GM12892 (cell line): Measurements from ENCODE around the gene DEXI.
"Not testable (repeated sequence)": the region's sequence is repeated elsewhere in the genome, so short reads cannot be mapped to it uniquely, and the experiment has no call there.

Source experiments
- DNase-seq: peaks from one replicate; pipeline ENCODE4 v3.0.0; 2011; ENCODE audit not compliant: insufficient read length
- FAIRE-seq: peaks from 2 replicates; lab custom pipeline; 2011; peaks lifted over from hg19 to GRCh38; lab: Jason Lieb, UNC
- POLR2A ChIP-seq: IDR thresholded peaks from 2 replicates; pipeline ENCODE4 v1.6.1; 2011; ENCODE audit warnings: low read depth, low read length, control low read depth
- POLR2AphosphoS5 ChIP-seq: IDR thresholded peaks from 2 replicates; pipeline ENCODE4 v1.6.1; 2011; ENCODE audit warnings: low read depth, low read length, control low read depth
- TAF1 ChIP-seq: IDR thresholded peaks from 2 replicates; pipeline ENCODE4 v1.6.1; 2011; ENCODE audit warnings: low read depth, mild to moderate bottlenecking, control low read depth, low read length, borderline replicate concordance

Gene DEXI

GRCh38 chr16:10966559-10966958, 24.3 kb upstream of the DEXI start:
- DNase-seq, FAIRE-seq: not testable (repeated sequence)
- 0 out of 2 replicates have a peak, but pooled peaks have one; percentile 9 for TF ChIP-seq POLR2AphosphoS5

- FAIRE-seq (peak; percentile 38), DNase-seq (no peak)
- TF ChIP-seq POLR2A, result peak; percentile 60
- no peak for TF ChIP-seq TAF1
- peak; percentile 71 for TF ChIP-seq POLR2AphosphoS5
Observed at GRCh38 chr16:10966129-10966528, 23.9 kb upstream of the DEXI start.

GRCh38 chr16:10965440-10966061, 23.3 kb upstream of the DEXI start:
- TF ChIP-seq POLR2AphosphoS5 (no peak), TAF1 (no peak), POLR2A (peak; percentile 49; the same call in 1 of the 2 replicates)
- peak; percentile 88 for FAIRE-seq
- peak; percentile 37 for DNase-seq

- TF ChIP-seq POLR2A (peak; percentile 63; the same call in 1 of the 2 replicates), TAF1 (no peak), POLR2AphosphoS5 (peak; percentile 58; the same call in 1 of the 2 replicates)
- DNase-seq, result no peak
- peak; percentile 81 for FAIRE-seq
Observed at GRCh38 chr16:10964891-10965326, 22.6 kb upstream of the DEXI start.

- FAIRE-seq (peak; percentile 91), DNase-seq (peak; percentile 53)
Observed at GRCh38 chr16:10964039-10964890, 22.0 kb upstream of the DEXI start.

GRCh38 chr16:10961231-10961630, 19.0 kb upstream of the DEXI start:
- TF ChIP-seq POLR2A, result no peak
- TF ChIP-seq POLR2AphosphoS5, result no peak
- no peak for TF ChIP-seq TAF1
- no peak for DNase-seq
- no peak for FAIRE-seq

More at GRCh38 chr16:10964039-10964890, 22.0 kb upstream of the DEXI start:
- TF ChIP-seq POLR2AphosphoS5 (no peak), TAF1 (no peak), POLR2A (no peak; the same call in 1 of the 2 replicates)

GRCh38 chr16:10959161-10959560, 16.9 kb upstream of the DEXI start:
- FAIRE-seq (no peak), DNase-seq (no peak)
- no peak for TF ChIP-seq POLR2A
- TF ChIP-seq POLR2AphosphoS5, result no peak
- TF ChIP-seq TAF1, result no peak

- DNase-seq (no peak), FAIRE-seq (peak; percentile 5)
- TF ChIP-seq POLR2A (no peak), TAF1 (no peak), POLR2AphosphoS5 (no peak)
Observed at GRCh38 chr16:10957771-10958482, 15.7 kb upstream of the DEXI start.

GRCh38 chr16:10954903-10955302, 12.6 kb upstream of the DEXI start:
- FAIRE-seq, result no peak
- no peak for DNase-seq

GRCh38 chr16:10951026-10951425, 8.8 kb upstream of the DEXI start:
- TF ChIP-seq TAF1 (no peak), POLR2A (no peak), POLR2AphosphoS5 (no peak)
- DNase-seq, result no peak
- no peak for FAIRE-seq

More at GRCh38 chr16:10954903-10955302, 12.6 kb upstream of the DEXI start:
- TF ChIP-seq TAF1 (no peak), POLR2AphosphoS5 (no peak), POLR2A (no peak)

- no peak for FAIRE-seq
- DNase-seq, result no peak
- TF ChIP-seq TAF1 (no peak), POLR2A (no peak), POLR2AphosphoS5 (no peak)
Observed at GRCh38 chr16:10950393-10950792, 8.1 kb upstream of the DEXI start.
